Activated CD8-positive, alpha-beta T cell treated with anti-CD3 and anti-CD28 coated beads for 36 hours (primary cell): ENCODE data around the gene SMG1. TPM values are rescaled to one million over a fixed set of nuclear protein-coding genes. Genes with fewer than 3 reads are reported as not detected.

ENCODE experiments used
- ATAC-seq: fragments of 200-7000 bp; cut with Tn5 transposase; one replicate; pipeline ENCODE4 v1.10.0; 2021; ENCODE audit warnings: mild to moderate bottlenecking, moderate library complexity
- CTCF ChIA-PET: fragments of 350-600 bp; sonication (Branson Sonifier 250); formaldehyde crosslinking; loops from one replicate; lab custom pipeline; 2021; ENCODE audit warnings: antibody characterized with exemption; lab: Charles Lee
- POLR2A ChIA-PET: fragments of 350-600 bp; sonication (Branson Sonifier 250); formaldehyde crosslinking; loops from one replicate; lab custom pipeline; 2021; ENCODE audit warnings: antibody characterized with exemption; lab: Charles Lee
- DNase-seq: peaks from one replicate; pipeline ENCODE4 v3.0.0-alpha.2; 2020
- H3K27ac Mint-ChIP-seq: one replicate; pipeline ENCODE4 v1.8.0; 2021; ENCODE audit warnings: mild to moderate bottlenecking, mixed read lengths
- H3K27me3 Mint-ChIP-seq: one replicate; pipeline ENCODE4 v1.8.0; 2021; ENCODE audit warnings: mixed read lengths
- H3K36me3 Mint-ChIP-seq: one replicate; pipeline ENCODE4 v1.8.0; 2021; ENCODE audit warnings: low read depth, mixed read lengths
- H3K4me1 Mint-ChIP-seq: one replicate; pipeline ENCODE4 v1.8.0; 2021; ENCODE audit warnings: low read depth, mixed read lengths
- H3K4me3 Mint-ChIP-seq: one replicate; pipeline ENCODE4 v1.8.0; 2021; ENCODE audit warnings: mild to moderate bottlenecking, moderate library complexity, mixed read lengths
- H3K9me3 Mint-ChIP-seq: one replicate; pipeline ENCODE4 v1.8.0; 2021; ENCODE audit warnings: mixed read lengths
- intact Hi-C: fragments of 100-400 bp; cut with micrococcal nuclease; formaldehyde crosslinking; loops from one replicate; pipeline ENCODE4 v1.10.0; 2022
- total RNA-seq, 2 experiments: library from RNA; stranded (reverse); gene quantifications; one replicate each; pipeline ENCODE4 v1.2.3, GENCODE V29; 2021
- TF ChIP-seq, protein P1 (sequence below): fragments of 200-600 bp; IDR thresholded peaks from one replicate; pipeline ENCODE4 v1.8.0; 2022; ENCODE audit warnings: antibody characterized with exemption, mild to moderate bottlenecking

Gene SMG1
- total RNA-seq, 2 experiments from 2014 or later, result 103 to 108 TPM

DNA sequence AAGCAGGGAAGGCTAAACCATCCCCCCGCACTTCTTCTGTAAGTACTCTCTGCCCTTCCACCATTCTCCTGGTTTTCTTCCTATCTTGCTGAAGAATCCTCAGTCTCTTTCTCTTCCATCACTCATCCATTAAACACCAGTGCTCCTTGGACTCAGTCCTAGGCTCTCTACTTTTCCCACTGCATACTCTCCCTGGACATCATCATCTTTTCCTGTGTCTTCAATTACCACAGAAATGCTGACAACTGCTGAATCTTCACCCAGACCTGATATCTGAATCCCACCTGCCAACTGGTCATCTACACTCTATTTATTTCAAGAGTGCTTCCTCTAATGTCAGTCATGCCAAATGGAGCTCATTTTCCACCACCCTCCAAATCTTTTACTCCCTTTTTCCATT, 71.0 kb downstream of the SMG1 start:
- ATAC-seq, result no peak
- peak overlapping the region; percentile 37 for H3K27ac Mint-ChIP-seq
- ChIA-PET POLR2A (interaction anchor here (1.0 to 1.1 kb wide), 2 partner anchors 9 to 54 kb away, joined by 3 to 4 read pairs; partner anchors contain the start of gene ARL6IP1), CTCF (no interaction called here)
- no peaks in the 10 kb centered on the region for H3K27me3 Mint-ChIP-seq
- H3K9me3 Mint-ChIP-seq, result no peaks in the 10 kb centered on the region
- no peak for DNase-seq
- H3K4me1 Mint-ChIP-seq, result peaks cover 13% of the 10 kb centered on the region
- intact Hi-C loops, result no loop called here
- no peak overlapping the region for H3K4me3 Mint-ChIP-seq
- TF ChIP-seq, protein P1, sequence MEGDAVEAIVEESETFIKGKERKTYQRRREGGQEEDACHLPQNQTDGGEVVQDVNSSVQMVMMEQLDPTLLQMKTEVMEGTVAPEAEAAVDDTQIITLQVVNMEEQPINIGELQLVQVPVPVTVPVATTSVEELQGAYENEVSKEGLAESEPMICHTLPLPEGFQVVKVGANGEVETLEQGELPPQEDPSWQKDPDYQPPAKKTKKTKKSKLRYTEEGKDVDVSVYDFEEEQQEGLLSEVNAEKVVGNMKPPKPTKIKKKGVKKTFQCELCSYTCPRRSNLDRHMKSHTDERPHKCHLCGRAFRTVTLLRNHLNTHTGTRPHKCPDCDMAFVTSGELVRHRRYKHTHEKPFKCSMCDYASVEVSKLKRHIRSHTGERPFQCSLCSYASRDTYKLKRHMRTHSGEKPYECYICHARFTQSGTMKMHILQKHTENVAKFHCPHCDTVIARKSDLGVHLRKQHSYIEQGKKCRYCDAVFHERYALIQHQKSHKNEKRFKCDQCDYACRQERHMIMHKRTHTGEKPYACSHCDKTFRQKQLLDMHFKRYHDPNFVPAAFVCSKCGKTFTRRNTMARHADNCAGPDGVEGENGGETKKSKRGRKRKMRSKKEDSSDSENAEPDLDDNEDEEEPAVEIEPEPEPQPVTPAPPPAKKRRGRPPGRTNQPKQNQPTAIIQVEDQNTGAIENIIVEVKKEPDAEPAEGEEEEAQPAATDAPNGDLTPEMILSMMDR, result no peak
- peaks cover 48% of the 10 kb centered on the region for H3K36me3 Mint-ChIP-seq

DNA sequence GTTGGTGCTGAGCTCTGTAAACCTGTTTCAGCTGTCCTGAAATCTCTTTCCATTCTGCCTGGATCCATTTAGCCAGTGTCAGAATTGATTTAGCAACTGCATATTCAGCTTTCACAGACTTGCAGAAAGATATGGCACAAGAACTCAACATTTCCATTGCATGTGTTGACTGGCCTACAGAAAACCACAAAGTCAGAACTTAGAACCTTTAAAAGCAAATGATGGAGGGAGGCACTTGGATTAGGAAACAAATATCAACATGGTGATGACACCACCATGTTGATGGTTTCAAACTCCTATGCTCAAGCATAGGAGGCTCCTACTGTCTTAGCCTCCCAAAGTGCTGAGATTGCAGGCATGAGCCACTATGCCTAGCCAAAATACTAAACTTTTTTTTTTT, 72.5 kb downstream of the SMG1 start:
- TF ChIP-seq, protein P1, result no peak
- Mint-ChIP-seq H3K9me3 (no peaks in the 10 kb centered on the region), H3K27me3 (no peaks in the 10 kb centered on the region), H3K27ac (peak overlapping the region; percentile 27), H3K4me3 (no peak overlapping the region), H3K36me3 (peaks cover 56% of the 10 kb centered on the region), H3K4me1 (peaks cover 13% of the 10 kb centered on the region)
- peak; percentile 24 for ATAC-seq
- no peak for DNase-seq
- intact Hi-C loops, result no loop called here
- ChIA-PET POLR2A (interaction anchor here (0.7 to 0.9 kb wide), 2 partner anchors 19 to 714 kb away, joined by 3 read pairs; no protein-coding TSS in a partner anchor), CTCF (interaction anchor here (0.7 to 1.0 kb wide), 2 partner anchors 37 to 52 kb away, joined by 3 read pairs; no protein-coding TSS in a partner anchor)

DNA sequence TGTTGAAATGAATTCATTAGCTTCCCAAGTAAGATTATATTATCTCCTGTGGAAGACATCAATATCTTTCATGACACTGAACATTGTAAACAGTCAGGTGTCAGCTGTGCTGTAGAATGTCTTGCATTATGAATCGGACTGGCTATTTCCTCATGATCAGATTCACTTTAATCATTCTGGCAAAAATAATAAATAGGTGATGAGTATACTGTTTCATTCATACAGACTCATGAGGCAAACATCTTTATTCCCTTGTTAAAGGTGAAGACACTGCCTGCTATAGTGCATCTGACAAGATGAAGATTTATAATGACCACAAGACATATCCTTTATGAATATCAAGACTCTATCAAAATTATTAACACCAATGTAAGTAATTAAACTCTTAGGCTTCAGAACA, 73.6 kb downstream of the SMG1 start:
- ChIA-PET POLR2A (no interaction called here), CTCF (interaction anchor here (0.7 kb wide), 1 partner anchor 51 kb away, joined by 3 read pairs; no protein-coding TSS in a partner anchor)
- DNase-seq, result no peak
- Mint-ChIP-seq H3K4me1 (peaks cover 13% of the 10 kb centered on the region), H3K4me3 (no peak overlapping the region), H3K36me3 (peaks cover 52% of the 10 kb centered on the region), H3K9me3 (no peaks in the 10 kb centered on the region), H3K27ac (peak overlapping the region; percentile 32), H3K27me3 (no peaks in the 10 kb centered on the region)
- ATAC-seq, result no peak
- intact Hi-C loops, result no loop called here
- TF ChIP-seq, protein P1, result no peak

DNA sequence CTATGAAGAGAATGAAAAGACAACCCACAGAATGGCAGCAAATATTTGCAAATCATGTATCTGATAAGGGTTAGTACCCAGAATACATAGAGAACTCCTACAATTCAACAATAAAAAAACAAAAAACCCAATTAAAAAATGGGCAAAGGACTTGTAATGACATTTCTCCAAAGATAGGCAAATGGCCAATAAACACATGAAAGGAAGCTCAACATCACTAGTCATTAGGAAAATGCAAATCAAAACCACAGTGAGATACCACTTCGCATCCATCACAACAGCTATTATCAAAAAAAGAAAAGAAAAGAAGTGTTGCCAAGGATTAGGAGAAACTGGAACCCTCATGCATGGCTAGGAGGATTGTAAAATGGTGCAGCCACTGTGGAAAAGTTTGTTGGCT, 79.8 kb downstream of the SMG1 start:
- H3K27me3 Mint-ChIP-seq, result no peaks in the 10 kb centered on the region
- TF ChIP-seq, protein P1, result no peak
- peak overlapping the region; percentile 57 for H3K27ac Mint-ChIP-seq
- ChIA-PET CTCF (interaction anchor here (1.2 to 4.2 kb wide), 2 partner anchors 11 to 44 kb away, joined by 4 to 21 read pairs; partner anchors contain the start of gene ARL6IP1), POLR2A (interaction anchor here (1.0 to 1.3 kb wide), 2 partner anchors 9 to 45 kb away, joined by 3 to 4 read pairs; partner anchors contain the start of gene ARL6IP1)
- ATAC-seq (no peak), DNase-seq (no peak)
- H3K9me3 Mint-ChIP-seq, result no peaks in the 10 kb centered on the region
- peaks cover 2% of the 10 kb centered on the region for H3K4me1 Mint-ChIP-seq
- peaks cover 47% of the 10 kb centered on the region for H3K36me3 Mint-ChIP-seq
- intact Hi-C loops, result no loop called here
- H3K4me3 Mint-ChIP-seq, result no peak overlapping the region

DNA sequence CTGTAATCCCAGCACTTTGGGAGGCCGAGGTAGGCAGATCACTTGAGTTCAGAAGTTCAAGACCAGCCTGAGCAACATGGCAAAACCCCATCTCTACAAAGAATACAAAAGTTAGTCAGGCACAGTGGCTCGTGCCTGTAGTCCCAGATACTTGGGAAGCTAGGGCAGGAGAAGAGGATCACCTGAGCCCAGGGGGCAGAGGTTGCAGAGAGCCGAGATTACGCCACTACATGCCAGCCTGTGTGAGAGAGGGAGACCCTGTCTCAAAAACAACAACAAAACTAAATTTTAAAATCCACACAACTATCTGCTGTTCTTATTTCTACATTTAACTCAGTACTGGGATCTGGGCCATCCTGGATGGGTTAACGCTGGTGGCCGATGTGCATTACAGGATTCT, 83.6 kb downstream of the SMG1 start:
- Mint-ChIP-seq H3K27me3 (no peaks in the 10 kb centered on the region), H3K4me3 (no peak overlapping the region), H3K9me3 (no peaks in the 10 kb centered on the region), H3K4me1 (peaks cover 12% of the 10 kb centered on the region), H3K36me3 (peaks cover 53% of the 10 kb centered on the region), H3K27ac (no peak overlapping the region)
- TF ChIP-seq, protein P1, result no peak
- no peak for DNase-seq
- intact Hi-C loops, result no loop called here
- ChIA-PET CTCF (interaction anchor here (1.4 kb wide), 1 partner anchor 12 kb away, joined by 6 read pairs; no protein-coding TSS in a partner anchor), POLR2A (interaction anchor here (0.7 kb wide), 1 partner anchor 28 kb away, joined by 3 read pairs; no protein-coding TSS in a partner anchor)
- no peak for ATAC-seq
